Measurements from ENCODE around the gene DIP2C.
"Not testable (repeated sequence)": the region's sequence is repeated elsewhere in the genome, so short reads cannot be mapped to it uniquely, and the experiment has no call there.

The DIP2C gene

GRCh38 chr10:584497-585290, 104.8 kb downstream of the DIP2C start:
- H3K4me1 ChIP-seq (ENCODE audit: control insufficient read depth, insufficient read depth, low read length), result peaks cover 28% of the 10 kb centered on the region

GRCh38 chr10:583433-583832, 106.0 kb downstream of the DIP2C start:
- no peak overlapping the region for H3K4me3 ChIP-seq (ENCODE audit: low read length in 2 of 2)
- H3K4me1 ChIP-seq (ENCODE audit: control insufficient read depth, insufficient read depth, low read length), result peaks cover 23% of the 10 kb centered on the region
- H3K36me3 ChIP-seq (ENCODE audit: control insufficient read depth in 2 of 2, insufficient read depth in 2 of 2, low read length in 2 of 2), result no peaks in the 10 kb centered on the region
- H3K27me3 ChIP-seq (ENCODE audit: control insufficient read depth in 1 of 2, insufficient read depth in 2 of 2, low read length in 2 of 2), result no peaks in the 10 kb centered on the region
- no peaks in the 10 kb centered on the region for H3K9me3 ChIP-seq (ENCODE audit: control insufficient read depth in 2 of 2, low read length in 2 of 2)
- H3K9ac ChIP-seq (ENCODE audit: low read length in 2 of 2), result no peak overlapping the region
- H3K27ac ChIP-seq (ENCODE audit: low read length), result no peak overlapping the region

More at GRCh38 chr10:584497-585290, 104.8 kb downstream of the DIP2C start:
- not testable (repeated sequence) for H3K9ac ChIP-seq (ENCODE audit: low read length in 2 of 2); H3K9me3 ChIP-seq (ENCODE audit: control insufficient read depth in 2 of 2, low read length in 2 of 2); H3K36me3 ChIP-seq (ENCODE audit: control insufficient read depth in 2 of 2, insufficient read depth in 2 of 2, low read length in 2 of 2); H3K27ac ChIP-seq (ENCODE audit: low read length); H3K4me3 ChIP-seq (ENCODE audit: low read length in 2 of 2); H3K27me3 ChIP-seq (ENCODE audit: control insufficient read depth in 1 of 2, insufficient read depth in 2 of 2, low read length in 2 of 2)

- no peaks in the 10 kb centered on the region for H3K36me3 ChIP-seq (ENCODE audit: control insufficient read depth in 2 of 2, insufficient read depth in 2 of 2, low read length in 2 of 2)
- H3K9me3 ChIP-seq (ENCODE audit: control insufficient read depth in 2 of 2, low read length in 2 of 2), result no peaks in the 10 kb centered on the region
- no peak overlapping the region for H3K9ac ChIP-seq (ENCODE audit: low read length in 2 of 2)
- no peaks in the 10 kb centered on the region for H3K27me3 ChIP-seq (ENCODE audit: control insufficient read depth in 1 of 2, insufficient read depth in 2 of 2, low read length in 2 of 2)
- peaks cover 16% of the 10 kb centered on the region for H3K4me1 ChIP-seq (ENCODE audit: control insufficient read depth, insufficient read depth, low read length)
- no peak overlapping the region for H3K27ac ChIP-seq (ENCODE audit: low read length)
- H3K4me3 ChIP-seq (ENCODE audit: low read length in 2 of 2), result no peak overlapping the region
These were observed 107.6 kb downstream of the DIP2C start for GRCh38 chr10:581776-582330.

- no peaks in the 10 kb centered on the region for H3K27me3 ChIP-seq (ENCODE audit: control insufficient read depth in 1 of 2, insufficient read depth in 2 of 2, low read length in 2 of 2)
- no peaks in the 10 kb centered on the region for H3K36me3 ChIP-seq (ENCODE audit: control insufficient read depth in 2 of 2, insufficient read depth in 2 of 2, low read length in 2 of 2)
- no peaks in the 10 kb centered on the region for H3K9me3 ChIP-seq (ENCODE audit: control insufficient read depth in 2 of 2, low read length in 2 of 2)
- no peak overlapping the region for H3K9ac ChIP-seq (ENCODE audit: low read length in 2 of 2)
- no peak overlapping the region for H3K4me3 ChIP-seq (ENCODE audit: low read length in 2 of 2)
- no peak overlapping the region for H3K27ac ChIP-seq (ENCODE audit: low read length)
- peaks cover 15% of the 10 kb centered on the region for H3K4me1 ChIP-seq (ENCODE audit: control insufficient read depth, insufficient read depth, low read length)
These were observed 108.7 kb downstream of the DIP2C start for GRCh38 chr10:580778-581177.

GRCh38 chr10:576130-576465, 113.4 kb downstream of the DIP2C start:
- no peak overlapping the region for H3K27ac ChIP-seq (ENCODE audit: low read length)
- H3K27me3 ChIP-seq (ENCODE audit: control insufficient read depth in 1 of 2, insufficient read depth in 2 of 2, low read length in 2 of 2), result no peaks in the 10 kb centered on the region
- H3K4me1 ChIP-seq (ENCODE audit: control insufficient read depth, insufficient read depth, low read length), result peaks cover 27% of the 10 kb centered on the region
- H3K36me3 ChIP-seq (ENCODE audit: control insufficient read depth in 2 of 2, insufficient read depth in 2 of 2, low read length in 2 of 2), result no peaks in the 10 kb centered on the region
- no peaks in the 10 kb centered on the region for H3K9me3 ChIP-seq (ENCODE audit: control insufficient read depth in 2 of 2, low read length in 2 of 2)
- no peak overlapping the region for H3K9ac ChIP-seq (ENCODE audit: low read length in 2 of 2)
- H3K4me3 ChIP-seq (ENCODE audit: low read length in 2 of 2), result peak overlapping the region in 1 of 2 donors; percentile 31

- no peak overlapping the region for H3K27ac ChIP-seq (ENCODE audit: low read length)
- peaks cover 32% of the 10 kb centered on the region for H3K4me1 ChIP-seq (ENCODE audit: control insufficient read depth, insufficient read depth, low read length)
- H3K4me3 ChIP-seq (ENCODE audit: low read length in 2 of 2), result peak overlapping the region in 1 of 2 donors; percentile 31
- H3K27me3 ChIP-seq (ENCODE audit: control insufficient read depth in 1 of 2, insufficient read depth in 2 of 2, low read length in 2 of 2), result no peaks in the 10 kb centered on the region
- no peaks in the 10 kb centered on the region for H3K9me3 ChIP-seq (ENCODE audit: control insufficient read depth in 2 of 2, low read length in 2 of 2)
- H3K36me3 ChIP-seq (ENCODE audit: control insufficient read depth in 2 of 2, insufficient read depth in 2 of 2, low read length in 2 of 2), result no peaks in the 10 kb centered on the region
- H3K9ac ChIP-seq (ENCODE audit: low read length in 2 of 2), result no peak overlapping the region
These were observed 113.9 kb downstream of the DIP2C start for GRCh38 chr10:575402-576129.

- Histone ChIP-seq H3K9me3 (ENCODE audit: control insufficient read depth in 2 of 2, low read length in 2 of 2) (peaks cover 0 to 7% of the 10 kb centered on the region in 2 donors), H3K9ac (ENCODE audit: low read length in 2 of 2) (no peak overlapping the region), H3K36me3 (ENCODE audit: control insufficient read depth in 2 of 2, insufficient read depth in 2 of 2, low read length in 2 of 2) (no peaks in the 10 kb centered on the region), H3K4me1 (ENCODE audit: control insufficient read depth, insufficient read depth, low read length) (peaks cover 38% of the 10 kb centered on the region), H3K27ac (ENCODE audit: low read length) (no peak overlapping the region), H3K27me3 (ENCODE audit: control insufficient read depth in 1 of 2, insufficient read depth in 2 of 2, low read length in 2 of 2) (no peaks in the 10 kb centered on the region), H3K4me3 (ENCODE audit: low read length in 2 of 2) (no peak overlapping the region)
These were observed 116.8 kb downstream of the DIP2C start for GRCh38 chr10:572696-573095.

- peaks cover 38% of the 10 kb centered on the region for H3K4me1 ChIP-seq (ENCODE audit: control insufficient read depth, insufficient read depth, low read length)
- no peaks in the 10 kb centered on the region for H3K27me3 ChIP-seq (ENCODE audit: control insufficient read depth in 1 of 2, insufficient read depth in 2 of 2, low read length in 2 of 2)
- no peak overlapping the region for H3K9ac ChIP-seq (ENCODE audit: low read length in 2 of 2)
- H3K9me3 ChIP-seq (ENCODE audit: control insufficient read depth in 2 of 2, low read length in 2 of 2), result peaks cover 0 to 7% of the 10 kb centered on the region in 2 donors
- H3K27ac ChIP-seq (ENCODE audit: low read length), result peak overlapping the region; percentile 31
- H3K4me3 ChIP-seq (ENCODE audit: low read length in 2 of 2), result peak overlapping the region in 1 of 2 donors; percentile 58
- no peaks in the 10 kb centered on the region for H3K36me3 ChIP-seq (ENCODE audit: control insufficient read depth in 2 of 2, insufficient read depth in 2 of 2, low read length in 2 of 2)
These were observed 117.6 kb downstream of the DIP2C start for GRCh38 chr10:571688-572451.

GRCh38 chr10:571166-571565, 118.3 kb downstream of the DIP2C start:
- Histone ChIP-seq H3K27me3 (ENCODE audit: control insufficient read depth in 1 of 2, insufficient read depth in 2 of 2, low read length in 2 of 2) (no peaks in the 10 kb centered on the region), H3K9ac (ENCODE audit: low read length in 2 of 2) (peak overlapping the region in 1 of 2 donors; percentile 58)

GRCh38 chr10:570628-571163, 118.8 kb downstream of the DIP2C start:
- no peaks in the 10 kb centered on the region for H3K36me3 ChIP-seq (ENCODE audit: control insufficient read depth in 2 of 2, insufficient read depth in 2 of 2, low read length in 2 of 2)
- H3K9me3 ChIP-seq (ENCODE audit: control insufficient read depth in 2 of 2, low read length in 2 of 2), result peaks cover 0 to 7% of the 10 kb centered on the region in 2 donors
- no peaks in the 10 kb centered on the region for H3K27me3 ChIP-seq (ENCODE audit: control insufficient read depth in 1 of 2, insufficient read depth in 2 of 2, low read length in 2 of 2)
- H3K27ac ChIP-seq (ENCODE audit: low read length), result peak overlapping the region; percentile 31
- H3K9ac ChIP-seq (ENCODE audit: low read length in 2 of 2), result peak overlapping the region in 1 of 2 donors; percentile 58
- peak overlapping the region; percentile 27 to 58 for H3K4me3 ChIP-seq (ENCODE audit: low read length in 2 of 2)
- H3K4me1 ChIP-seq (ENCODE audit: control insufficient read depth, insufficient read depth, low read length), result peaks cover 38% of the 10 kb centered on the region

More at GRCh38 chr10:571166-571565, 118.3 kb downstream of the DIP2C start:
- Histone ChIP-seq H3K4me3 (ENCODE audit: low read length in 2 of 2) (peak overlapping the region; percentile 27 to 58), H3K27ac (ENCODE audit: low read length) (peak overlapping the region; percentile 31), H3K4me1 (ENCODE audit: control insufficient read depth, insufficient read depth, low read length) (peaks cover 40% of the 10 kb centered on the region), H3K9me3 (ENCODE audit: control insufficient read depth in 2 of 2, low read length in 2 of 2) (peaks cover 0 to 7% of the 10 kb centered on the region in 2 donors), H3K36me3 (ENCODE audit: control insufficient read depth in 2 of 2, insufficient read depth in 2 of 2, low read length in 2 of 2) (no peaks in the 10 kb centered on the region)
